Measurements from ENCODE around the gene CACNA1A.

CACNA1A gene

DNA sequence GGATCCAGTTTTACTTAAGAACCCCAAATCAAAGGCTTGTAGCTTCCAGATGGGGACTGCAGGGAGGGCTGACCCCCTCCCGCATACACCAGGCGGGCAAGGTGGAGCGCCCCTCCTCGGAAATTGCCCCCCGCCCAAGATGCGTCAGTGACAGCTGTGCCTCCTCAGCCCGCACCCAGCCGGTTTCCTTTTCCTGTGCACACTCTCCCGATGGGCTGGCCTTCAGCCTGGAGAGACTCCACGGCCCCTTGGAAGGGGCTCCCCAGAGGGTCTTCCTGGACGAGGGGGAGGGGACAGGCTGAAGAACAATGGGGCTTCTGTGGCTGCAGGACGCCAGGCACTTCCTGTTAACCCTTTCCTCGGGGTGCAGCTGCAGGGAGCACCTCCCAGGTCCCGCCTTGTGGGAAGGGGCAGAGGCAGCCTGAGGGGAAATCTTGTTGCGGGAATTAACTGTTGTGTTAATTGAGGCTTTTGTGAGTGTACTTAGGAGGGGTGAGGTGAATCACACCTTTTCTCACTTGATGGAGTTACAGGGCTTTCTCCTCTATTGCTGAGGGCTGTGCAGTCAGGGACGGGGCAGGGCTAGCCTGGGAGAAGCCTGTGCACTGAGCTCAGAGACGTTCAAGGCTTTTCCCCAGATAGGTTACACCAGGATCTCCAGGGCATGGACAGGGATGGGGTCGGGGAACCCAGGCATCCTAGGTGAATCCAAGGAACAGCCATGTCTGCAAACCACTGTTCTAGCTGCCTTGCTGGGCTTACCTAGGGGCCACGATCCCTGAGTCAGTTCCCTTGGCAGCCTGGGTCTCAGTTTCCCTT is 341.7 kb downstream of the CACNA1A start:
- DNase-seq (ENCODE audit: low read depth, low spot score) = no peak

DNA sequence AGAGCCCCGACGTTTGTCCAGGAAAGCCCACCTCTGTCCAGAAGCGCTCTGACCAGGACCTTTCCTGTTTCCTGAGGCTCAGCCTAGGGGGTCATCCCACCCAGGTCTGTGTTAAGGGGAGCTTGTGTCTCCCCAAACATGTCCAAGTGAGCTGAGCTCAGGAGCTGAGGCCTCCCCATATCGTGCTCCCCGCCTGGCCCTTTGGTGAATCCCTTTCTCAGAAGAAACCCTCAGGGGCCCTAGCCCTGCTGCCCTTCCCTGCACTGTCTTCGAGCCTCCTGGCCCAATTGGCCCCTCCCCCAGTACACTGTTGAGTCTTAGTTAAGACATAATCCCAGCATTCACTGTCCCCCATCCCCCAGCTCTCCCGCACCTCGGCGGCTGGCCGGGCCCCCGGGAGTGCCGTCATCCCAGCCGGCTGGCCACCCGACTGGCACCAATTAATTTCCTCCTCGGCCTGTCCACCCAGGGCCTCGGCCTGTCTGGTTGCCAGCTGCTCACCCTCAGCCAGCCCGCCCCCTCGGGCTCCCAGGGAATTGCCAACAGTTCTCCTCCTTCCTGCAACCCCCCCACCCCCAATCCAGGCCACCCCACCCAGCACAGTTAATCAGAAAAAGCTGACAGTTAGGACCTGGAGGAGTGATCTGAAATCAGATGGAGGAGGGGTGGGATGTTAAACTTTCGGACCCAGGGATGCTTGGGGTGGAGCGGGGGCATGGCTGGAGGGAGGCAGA is 342.5 kb downstream of the CACNA1A start:
- DNase-seq (ENCODE audit: low read depth, low spot score) = no peak

DNA sequence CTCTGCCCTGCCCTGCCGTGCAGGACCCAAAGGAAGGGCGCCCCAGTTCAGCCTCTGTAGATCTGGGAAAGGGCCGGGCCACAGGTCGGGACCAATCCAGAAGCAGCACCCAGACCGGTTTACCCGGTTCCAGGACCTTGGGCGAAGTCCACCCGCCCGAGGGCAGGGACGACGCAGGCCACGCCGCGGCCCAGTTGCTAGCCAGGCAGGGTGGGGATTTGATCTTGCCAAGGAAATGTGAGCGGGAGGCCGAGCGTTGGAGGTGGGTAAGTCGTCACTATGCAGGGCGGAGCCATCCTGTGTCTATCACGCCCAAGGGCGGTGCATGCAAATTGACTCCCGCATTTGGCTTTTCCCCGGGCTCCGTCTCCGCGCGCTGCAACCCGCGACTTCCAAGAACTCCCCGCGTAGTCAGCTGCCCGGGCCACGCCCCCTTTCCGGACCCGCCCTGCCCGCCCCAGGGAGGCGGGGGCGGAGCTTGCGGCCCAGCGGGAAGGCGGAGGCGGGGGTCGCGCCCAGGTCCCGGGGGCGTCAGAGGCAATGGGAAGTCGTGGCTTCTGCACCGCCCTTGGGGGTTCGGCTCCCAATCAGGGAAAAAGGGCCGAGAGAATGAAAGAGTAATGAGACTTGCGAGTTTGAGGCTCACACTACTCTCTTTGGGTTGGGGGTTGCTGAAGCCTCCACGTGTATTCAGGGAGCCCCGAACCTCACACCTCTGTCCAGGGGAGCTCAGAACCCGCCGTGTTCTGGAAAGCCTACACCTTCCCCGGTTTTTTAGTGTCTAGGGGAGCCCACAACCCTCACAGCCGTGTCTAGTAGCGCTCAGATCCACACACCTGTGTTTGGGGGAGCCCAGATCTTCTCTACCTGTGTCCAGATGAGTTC is 343.3 kb downstream of the CACNA1A start:
- DNase-seq (ENCODE audit: low read depth, low spot score) = peak; percentile 90

DNA sequence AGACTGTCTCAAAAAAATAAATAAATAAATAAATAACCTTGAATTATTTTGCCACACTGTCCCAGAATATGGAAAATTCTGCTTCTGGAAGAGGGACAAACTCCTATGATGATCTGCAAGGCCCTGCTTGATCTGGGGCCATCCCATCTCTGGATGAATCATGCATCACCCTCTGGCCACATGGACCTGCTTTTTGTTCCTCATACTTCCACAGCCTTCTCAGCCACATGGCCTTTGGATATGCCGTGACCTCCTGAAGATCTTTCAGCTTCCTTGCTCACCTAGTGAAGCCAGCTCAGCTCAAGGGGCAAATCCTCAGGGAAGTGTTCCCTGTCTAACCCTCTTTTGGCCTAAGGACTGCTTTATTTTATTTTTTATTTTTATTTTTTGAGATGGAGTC is 345.7 kb downstream of the CACNA1A start:
- no peak for DNase-seq (ENCODE audit: low read depth, low spot score)

DNA sequence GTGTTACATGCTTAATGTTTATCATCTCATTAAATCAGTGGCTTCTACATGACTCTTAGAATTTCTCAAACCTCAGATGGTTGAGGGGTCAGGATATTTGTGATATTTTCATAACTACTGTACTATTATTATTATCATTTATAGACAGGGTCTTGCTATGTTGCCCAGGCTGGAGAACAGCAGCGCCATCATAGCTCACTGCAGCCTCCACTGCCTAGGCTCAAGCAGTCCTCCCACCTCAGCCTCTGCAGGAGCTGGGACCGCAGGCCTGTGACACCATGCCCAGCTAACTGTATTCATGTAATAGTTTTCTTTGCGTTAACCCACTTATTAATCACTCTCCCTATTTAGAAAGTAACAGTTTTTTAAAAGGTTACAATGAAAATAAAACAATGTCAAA is 346.6 kb downstream of the CACNA1A start:
- DNase-seq (ENCODE audit: low read depth, low spot score) = no peak

Data from smooth muscle cell of the brain vasculature (primary cell).